GM19372 (cell line): ENCODE measurements around the gene SYNPO.

Experiments
- ATAC-seq: cut with Tn5 transposase; IDR thresholded peaks from one replicate; pipeline ENCODE4 v1.9.1; 2021; ENCODE audit warnings: mild to moderate bottlenecking, low read depth, moderate library complexity; ENCODE audit not compliant: unreplicated experiment

SYNPO gene

DNA sequence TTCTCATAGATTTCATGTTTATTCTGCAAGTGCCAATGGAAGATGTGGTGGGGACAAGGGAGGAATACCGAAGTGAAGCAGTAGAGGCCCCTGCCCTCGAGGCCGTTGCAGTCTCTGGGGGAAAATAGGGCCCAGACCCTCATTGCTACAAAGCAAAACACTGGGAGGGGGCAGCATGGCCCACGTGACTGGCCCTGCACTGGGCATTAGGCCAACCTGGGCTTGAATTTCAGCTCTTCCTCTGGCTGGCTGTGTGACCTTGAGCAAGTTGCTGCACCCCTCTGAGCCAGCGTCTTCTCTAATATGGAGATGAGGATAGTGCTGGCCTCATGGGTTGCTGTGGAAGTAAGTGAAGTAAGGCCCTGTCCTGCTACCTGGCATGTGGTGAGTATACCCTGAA, 709 bp upstream of the SYNPO start:
- ATAC-seq: no peak

DNA sequence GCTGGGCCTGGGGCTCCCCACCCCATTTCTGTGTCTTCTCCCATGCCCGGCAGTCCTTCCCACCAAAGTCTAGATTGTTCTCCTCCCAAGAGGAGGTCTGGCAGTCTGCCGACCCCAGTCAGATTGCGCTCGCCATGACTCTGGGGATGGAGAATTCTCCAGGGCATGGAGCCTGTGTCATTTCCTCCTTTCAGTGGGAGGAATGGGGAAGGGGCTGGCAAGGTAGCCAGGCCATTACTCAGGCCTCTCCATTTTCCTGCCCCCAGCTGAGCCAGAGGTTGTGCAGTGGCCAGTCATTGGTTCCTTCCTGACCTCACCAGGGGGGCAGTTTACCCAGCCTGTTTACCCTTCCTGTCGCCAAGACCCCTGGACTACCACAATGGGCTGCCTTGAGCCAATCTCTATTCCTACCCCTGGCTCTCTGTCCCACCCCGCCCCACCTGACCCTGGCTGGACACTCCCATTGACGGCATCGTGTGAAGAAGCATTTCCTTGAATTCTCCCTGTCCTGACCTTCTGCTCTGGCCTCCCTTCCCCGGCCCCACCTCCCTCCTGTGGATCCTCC, 628 bp downstream of the SYNPO start:
- no peak for ATAC-seq

DNA sequence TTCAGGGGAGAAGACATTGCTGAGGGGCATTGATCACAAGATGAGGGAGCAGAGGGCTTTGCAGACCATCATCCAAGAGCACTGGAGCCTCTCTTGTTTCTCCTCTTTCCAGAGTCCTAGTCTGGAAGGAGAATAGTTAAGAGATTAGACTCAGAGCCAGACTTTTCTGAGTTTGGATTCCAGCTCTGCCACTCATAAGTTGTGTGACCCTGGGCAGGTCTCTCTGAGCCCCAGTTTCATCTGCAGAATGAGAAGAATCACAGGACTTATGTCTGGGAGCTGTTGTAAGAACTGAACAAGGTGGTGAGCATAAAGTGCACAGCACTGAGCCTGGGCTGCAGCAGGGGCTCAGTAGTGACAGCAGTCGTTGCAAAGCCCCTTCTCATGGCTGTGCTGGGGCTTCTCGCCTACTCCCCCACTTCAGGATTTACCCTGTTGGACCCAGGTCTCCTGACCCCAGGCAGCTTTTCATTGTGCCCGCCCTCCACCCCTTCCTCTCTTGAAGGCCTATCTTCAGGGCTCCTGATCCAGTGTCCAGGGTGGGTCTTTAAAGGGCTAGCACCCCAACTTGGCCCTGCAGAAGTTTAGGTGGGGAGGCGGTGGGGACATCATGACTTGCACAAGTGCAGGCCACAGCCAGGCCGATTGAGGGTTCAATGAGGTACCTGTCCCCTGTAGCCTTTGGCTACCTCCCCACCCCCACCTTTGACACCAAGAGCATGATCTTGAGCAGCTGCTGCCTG, 1.5 kb downstream of the SYNPO start:
- no peak for ATAC-seq

DNA sequence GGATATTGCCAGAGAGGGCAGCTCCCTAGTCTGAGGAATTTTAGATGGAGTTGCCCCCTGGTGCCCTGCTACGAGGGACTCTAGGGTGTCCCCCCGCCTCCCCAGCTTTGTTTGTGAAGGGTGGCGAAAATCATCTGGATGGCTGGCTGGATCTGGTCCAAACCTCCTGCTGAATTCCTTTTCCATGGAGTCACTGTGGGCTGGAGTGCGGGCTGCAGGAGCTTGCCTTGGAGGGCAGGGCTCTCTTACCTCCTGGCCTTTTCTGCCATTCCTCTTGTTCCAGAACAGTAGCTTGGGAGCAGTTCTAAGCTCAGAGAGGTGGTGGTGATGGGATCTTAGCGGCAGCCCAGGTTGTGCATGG, 2.1 kb downstream of the SYNPO start:
- ATAC-seq: no peak

- ATAC-seq: no peak
Observed at GRCh38 chr5:150642991-150643710, 2.7 kb downstream of the SYNPO start.

DNA sequence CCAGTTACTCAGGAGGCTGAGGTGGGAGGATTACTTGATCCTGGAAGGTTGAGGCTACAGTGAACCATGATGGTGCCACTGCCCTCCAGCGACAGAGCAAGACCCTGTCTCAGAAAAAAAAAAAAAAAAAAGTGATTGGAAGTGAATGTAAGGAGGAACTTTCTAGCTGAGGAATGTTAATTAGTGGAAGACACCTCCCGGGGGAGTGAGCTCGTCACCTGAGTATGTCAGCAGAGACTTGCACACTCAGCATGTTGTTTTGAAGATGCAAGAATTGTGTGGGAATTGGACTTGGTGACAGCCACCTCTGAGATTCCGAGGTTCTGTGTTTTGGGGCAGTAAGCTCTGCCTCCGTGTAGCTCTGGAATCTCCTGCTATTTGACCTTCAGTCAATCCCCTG, 3.6 kb downstream of the SYNPO start:
- no peak for ATAC-seq

DNA sequence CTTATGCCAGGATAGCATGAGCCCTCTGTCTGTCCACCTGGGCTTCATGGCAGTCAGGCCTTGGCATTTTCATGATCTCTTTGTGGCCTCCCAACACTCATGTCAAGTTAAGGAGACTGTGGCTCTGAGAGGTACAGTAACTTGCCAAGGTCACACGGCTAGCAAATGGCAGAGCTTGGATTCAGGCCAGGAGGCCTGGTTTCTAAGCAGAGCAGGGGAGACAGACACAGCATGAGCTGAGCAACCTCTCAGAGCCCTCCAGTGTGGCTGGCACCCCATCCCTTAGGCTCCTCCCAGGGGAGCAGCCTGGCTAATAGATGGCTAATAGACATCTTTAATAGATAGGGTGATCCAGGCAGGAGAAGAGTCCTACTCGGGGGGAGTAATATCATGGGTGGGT, 4.1 kb downstream of the SYNPO start:
- no peak for ATAC-seq

DNA sequence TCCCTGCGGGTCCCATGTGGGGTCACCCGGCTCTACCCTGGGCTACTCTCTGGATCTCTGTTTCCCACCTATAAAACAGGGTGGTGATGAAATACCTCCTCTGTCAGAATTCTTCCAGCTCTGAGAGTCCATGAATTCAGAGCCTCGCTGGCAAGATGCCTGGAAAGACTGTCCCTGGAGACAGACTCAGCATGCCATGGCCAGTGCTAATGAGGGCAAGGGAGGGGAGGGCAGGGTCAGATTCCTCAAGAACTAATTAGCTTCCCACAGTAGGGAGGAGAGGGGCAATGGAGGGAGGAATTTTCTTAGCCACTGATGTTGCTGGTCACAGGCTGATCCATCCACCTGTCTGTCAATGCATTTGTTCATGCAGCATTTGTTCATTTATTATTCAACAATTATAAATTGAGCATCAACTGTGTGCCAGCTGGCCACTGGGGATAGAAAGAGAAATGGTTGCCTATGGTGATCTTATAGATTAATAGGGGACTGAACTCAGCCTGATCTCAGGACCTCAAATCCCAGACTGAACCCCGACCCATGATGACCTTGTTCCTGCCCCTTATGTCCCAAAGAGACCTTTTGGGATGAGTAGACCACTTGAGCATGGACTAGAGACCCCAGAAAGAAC, 4.7 kb downstream of the SYNPO start:
- no peak for ATAC-seq

- no peak for ATAC-seq
Observed at GRCh38 chr5:150647275-150648251, 7.1 kb downstream of the SYNPO start.

- no peak for ATAC-seq
Observed at GRCh38 chr5:150648294-150649107, 8.0 kb downstream of the SYNPO start.

DNA sequence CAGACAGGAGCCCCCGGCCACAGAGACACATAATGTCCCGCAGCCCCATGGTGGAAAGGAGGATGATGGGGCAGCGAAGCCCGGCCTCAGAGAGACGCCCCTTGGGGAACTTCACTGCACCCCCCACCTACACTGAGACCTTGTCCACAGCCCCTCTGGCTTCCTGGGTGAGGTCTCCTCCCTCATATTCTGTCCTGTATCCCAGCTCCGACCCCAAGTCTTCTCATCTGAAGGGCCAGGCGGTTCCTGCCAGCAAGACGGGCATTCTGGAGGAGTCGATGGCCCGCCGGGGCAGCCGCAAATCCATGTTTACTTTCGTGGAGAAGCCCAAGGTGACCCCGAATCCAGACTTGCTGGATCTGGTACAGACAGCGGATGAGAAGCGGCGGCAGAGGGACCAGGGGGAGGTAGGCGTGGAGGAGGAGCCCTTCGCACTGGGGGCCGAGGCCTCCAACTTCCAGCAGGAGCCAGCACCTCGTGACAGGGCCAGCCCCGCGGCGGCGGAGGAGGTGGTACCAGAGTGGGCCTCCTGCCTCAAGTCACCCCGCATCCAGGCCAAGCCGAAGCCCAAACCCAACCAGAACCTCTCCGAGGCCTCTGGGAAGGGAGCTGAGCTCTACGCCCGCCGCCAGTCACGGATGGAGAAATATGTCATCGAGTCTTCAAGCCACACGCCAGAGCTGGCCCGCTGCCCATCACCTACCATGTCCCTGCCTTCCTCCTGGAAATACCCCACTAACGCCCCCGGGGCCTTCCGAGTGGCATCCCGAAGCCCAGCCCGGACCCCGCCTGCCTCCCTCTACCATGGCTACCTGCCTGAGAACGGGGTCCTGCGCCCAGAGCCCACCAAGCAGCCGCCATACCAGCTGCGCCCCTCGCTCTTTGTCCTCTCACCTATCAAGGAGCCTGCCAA, 8.9 kb downstream of the SYNPO start:
- no peak for ATAC-seq

DNA sequence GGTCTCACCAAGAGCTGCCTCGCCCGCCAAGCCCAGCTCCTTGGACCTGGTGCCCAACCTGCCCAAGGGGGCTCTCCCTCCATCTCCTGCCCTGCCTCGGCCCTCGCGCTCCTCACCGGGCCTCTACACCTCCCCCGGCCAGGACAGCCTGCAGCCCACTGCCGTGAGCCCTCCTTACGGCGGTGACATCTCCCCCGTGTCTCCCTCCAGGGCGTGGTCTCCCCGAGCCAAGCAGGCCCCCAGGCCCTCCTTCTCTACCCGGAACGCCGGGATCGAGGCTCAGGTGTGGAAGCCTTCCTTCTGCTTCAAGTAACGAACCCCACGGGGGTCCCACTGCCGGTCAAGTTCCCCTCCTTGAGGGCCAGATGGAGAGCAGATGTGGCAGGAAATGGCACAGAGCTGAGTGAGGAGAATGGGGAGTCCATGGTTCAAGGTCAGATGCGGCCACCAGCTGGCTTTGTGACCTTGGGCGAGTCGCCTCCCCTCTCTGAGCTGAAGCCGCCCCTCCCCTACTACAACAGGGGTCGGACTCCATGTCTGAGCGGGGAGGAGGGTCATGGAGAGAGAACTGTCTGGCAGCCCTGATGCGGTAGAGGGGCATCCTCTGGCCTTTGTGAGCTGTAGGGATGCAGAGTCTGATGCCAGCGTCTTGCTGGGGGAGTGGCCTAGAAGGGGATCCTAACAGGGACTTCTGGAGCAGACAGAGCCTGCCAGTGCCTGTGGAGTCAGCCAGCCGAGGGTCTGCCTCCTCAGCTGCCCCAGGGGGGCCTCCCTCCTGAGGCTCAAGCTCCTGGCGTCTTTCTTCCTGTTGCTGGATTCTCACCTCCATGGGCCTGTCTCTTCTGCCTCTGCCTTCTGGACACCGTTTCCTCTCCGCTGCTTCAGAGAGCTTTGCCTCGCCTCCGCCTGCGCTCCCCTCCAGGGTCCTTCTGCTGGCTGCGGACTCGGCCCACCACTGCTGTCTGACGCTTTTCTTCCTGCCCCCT, 9.9 kb downstream of the SYNPO start:
- ATAC-seq: no peak

- ATAC-seq: no peak
Observed at GRCh38 chr5:150651382-150651781, 10.9 kb downstream of the SYNPO start.

- no peak for ATAC-seq
Observed at GRCh38 chr5:150651924-150652671, 11.6 kb downstream of the SYNPO start.

- no peak for ATAC-seq
Observed at GRCh38 chr5:150653145-150653761, 12.8 kb downstream of the SYNPO start.
